Cardiac septum (tissue), 1 donor: ENCODE measurements around the gene LILRB2. TPM values are rescaled to one million over a fixed set of nuclear protein-coding genes. Genes with fewer than 3 reads are reported as not detected.
"Not testable (repeated sequence)": the region's sequence is repeated elsewhere in the genome, so short reads cannot be mapped to it uniquely, and the experiment has no call there.

Experiments used
- DNase-seq: peaks from one replicate; pipeline ENCODE4 v3.0.0-alpha.2; 2020; ENCODE audit warnings: low spot score
- intact Hi-C: fragments of 100-400 bp; cut with DNase I; formaldehyde crosslinking; loops from one replicate; pipeline ENCODE4 v1.14.0; 2022
- long read RNA-seq: library from polyadenylated mRNA; unstranded; transcript quantifications from one replicate; pipeline ENCODE4 v2.0.0, GENCODE V29; 2021
- total RNA-seq: library from RNA; stranded (reverse); fragmentation: NEBNext Ultra II Directional; extraction: Animal tissue kit (Norgen Biotek cat#: 25700); gene quantifications from one replicate; pipeline ENCODE4 v1.2.1, GENCODE V29; 2021
- donor health status: DM: no; HTN: no; CAD: no.

The LILRB2 gene
- total RNA-seq, result 2.8 TPM
- long read RNA-seq, partial matches to known transcripts, result 1 of 1 reads
- long read RNA-seq, other reads (novel, unspliced or antisense), result 0 of 1 reads

GRCh38 chr19:54281007-54281728 lies at the start of gene LILRB2:
TSS of gene LILRB2 (minus strand) at chr19:54281110. CDS start at chr19:54280496, 614 bp downstream.
- intact Hi-C loops, result no loop called here
- DNase-seq, result no peak

- no peak for DNase-seq
- intact Hi-C loops, result no loop called here
These were observed 48.7 kb upstream of the LILRB2 start for GRCh38 chr19:54329476-54330165.

- intact Hi-C loops, DNase-seq: not testable (repeated sequence)
These were observed 47.9 kb upstream of the LILRB2 start for GRCh38 chr19:54328781-54329180.

GRCh38 chr19:54325631-54326030 lies 44.7 kb upstream of the LILRB2 start:
- intact Hi-C loops, result no loop called here

GRCh38 chr19:54325194-54325621 lies 44.3 kb upstream of the LILRB2 start:
- intact Hi-C loops, result no loop called here
- DNase-seq, result no peak

More at GRCh38 chr19:54325631-54326030, 44.7 kb upstream of the LILRB2 start:
- no peak for DNase-seq

GRCh38 chr19:54324071-54324470 lies 43.2 kb upstream of the LILRB2 start:
- no peak for DNase-seq
- intact Hi-C loops, result no loop called here

GRCh38 chr19:54322934-54323333 lies 42.0 kb upstream of the LILRB2 start:
- intact Hi-C loops, DNase-seq: not testable (repeated sequence)

- DNase-seq, intact Hi-C loops: not testable (repeated sequence)
These were observed 41.4 kb upstream of the LILRB2 start for GRCh38 chr19:54322295-54322694.

GRCh38 chr19:54319892-54320670 lies 39.2 kb upstream of the LILRB2 start:
- DNase-seq, result no peak
- intact Hi-C loops, result no loop called here

GRCh38 chr19:54319049-54319448 lies 38.1 kb upstream of the LILRB2 start:
- no peak for DNase-seq
- intact Hi-C loops, result no loop called here

GRCh38 chr19:54317965-54318240 lies 37.0 kb upstream of the LILRB2 start:
- intact Hi-C loops, result no loop called here
- no peak for DNase-seq

GRCh38 chr19:54317108-54317964 lies 36.4 kb upstream of the LILRB2 start:
- intact Hi-C loops, result no loop called here
- DNase-seq, result no peak

GRCh38 chr19:54316746-54317107 lies 35.8 kb upstream of the LILRB2 start:
- DNase-seq, result peak; percentile 88
- intact Hi-C loops, result no loop called here

GRCh38 chr19:54315956-54316355 lies 35.0 kb upstream of the LILRB2 start:
- no peak for DNase-seq
- intact Hi-C loops, result no loop called here

- DNase-seq, result peak; percentile 87
- intact Hi-C loops, result no loop called here
These were observed 31.8 kb upstream of the LILRB2 start, which contains the start of gene LILRA5 for GRCh38 chr19:54312436-54313377. TSS of gene LILRA5 (minus strand) at chr19:54313166. CDS start at chr19:54313019, 147 bp downstream.

GRCh38 chr19:54312011-54312410 lies 31.1 kb upstream of the LILRB2 start:
- intact Hi-C loops, result no loop called here
- no peak for DNase-seq

GRCh38 chr19:54311486-54311885 lies 30.6 kb upstream of the LILRB2 start:
- DNase-seq, result no peak
- intact Hi-C loops, result no loop called here

- intact Hi-C loops, result no loop called here
- no peak for DNase-seq
These were observed 29.6 kb upstream of the LILRB2 start for GRCh38 chr19:54310543-54310942.
